Tibial artery (tissue), 4 donors: Measurements from ENCODE around the gene CCDC138.

Source experiments
- DNase-seq, 2 donors: peaks; one replicate each; pipeline ENCODE4 v3.0.0-alpha.2; 2019
- H3K27ac ChIP-seq, 2 donors: fragments of 200-600 bp; sonication (generic) in 1 of 2; 1 replicate in 1 of 2; 2 replicates in 1 of 2; pipeline ENCODE4 v1.5.1; 2018 to 2019; ENCODE audit warnings: mild to moderate bottlenecking in 1 of 2
- H3K27me3 ChIP-seq, 2 donors: fragments of 200-600 bp; sonication (generic) in 1 of 2; one replicate each; pipeline versions ENCODE4 v1.5.1 to v1.6.0; 2016 to 2019
- H3K36me3 ChIP-seq, 3 donors: fragments of 200-600 bp; sonication (generic) in 2 of 3; one replicate each; pipeline ENCODE4 v1.5.1; 2016 to 2019; ENCODE audit warnings: mild to moderate bottlenecking in 2 of 3
- H3K4me1 ChIP-seq, 4 donors: fragments of 200-600 bp; sonication (generic) in 2 of 4; 1 replicate in 3 of 4; 2 replicates in 1 of 4; pipeline ENCODE4 v1.5.1; 2016 to 2019
- H3K4me3 ChIP-seq, 2 donors: fragments of 200-600 bp; sonication (generic) in 1 of 2; 1 replicate in 1 of 2; 2 replicates in 1 of 2; pipeline ENCODE4 v1.5.1; 2018 to 2019; ENCODE audit warnings: mild to moderate bottlenecking in 2 of 2
- H3K9me3 ChIP-seq, 3 donors: fragments of 200-600 bp; sonication (generic) in 1 of 3; one replicate each; pipeline ENCODE4 v1.5.1; 2016 to 2019
- CTCF ChIP-seq, 2 experiments: fragments of 200-600 bp in 1 of 2; fragments of 450-650 bp in 1 of 2; IDR thresholded peaks; one replicate each; pipeline ENCODE4 v1.5.1; 2017 to 2019; ENCODE audit warnings: antibody characterized with exemption in 2 of 2, mild to moderate bottlenecking in 1 of 2, moderate library complexity in 1 of 2
- intact Hi-C: fragments of 100-400 bp; cut with DNase I; formaldehyde crosslinking; loops from one replicate; pipeline ENCODE4 v1.15.0; 2023; ENCODE audit warnings: low total_unique reads

CCDC138 gene

GRCh38 chr2:108866041-108866440 lies 79.5 kb downstream of the CCDC138 start:
- peaks cover 0 to 18% (median 16%) of the 10 kb centered on the region in 3 donors for H3K9me3 ChIP-seq
- H3K27ac ChIP-seq = no peak overlapping the region
- no peaks in the 10 kb centered on the region for H3K27me3 ChIP-seq
- TF ChIP-seq CTCF (IDR thresholded peaks at IDR 0.05) = no peak
- intact Hi-C loops = no loop called here
- no peak for DNase-seq
- no peak overlapping the region for H3K4me3 ChIP-seq
- peaks cover 0 to 5% (median 0%) of the 10 kb centered on the region in 3 donors for H3K36me3 ChIP-seq
- no peaks in the 10 kb centered on the region for H3K4me1 ChIP-seq

GRCh38 chr2:108868911-108869310 lies 82.3 kb downstream of the CCDC138 start:
- no peak for DNase-seq
- H3K27ac ChIP-seq = no peak overlapping the region
- no peak for TF ChIP-seq CTCF (IDR thresholded peaks at IDR 0.05)
- H3K4me3 ChIP-seq = no peak overlapping the region
- peaks cover 0 to 5% (median 0%) of the 10 kb centered on the region in 3 donors for H3K36me3 ChIP-seq
- no peaks in the 10 kb centered on the region for H3K4me1 ChIP-seq
- H3K27me3 ChIP-seq = no peaks in the 10 kb centered on the region
- peaks cover 0 to 18% (median 16%) of the 10 kb centered on the region in 3 donors for H3K9me3 ChIP-seq
- intact Hi-C loops = no loop called here

GRCh38 chr2:108869542-108869941 lies 83.0 kb downstream of the CCDC138 start:
- H3K36me3 ChIP-seq = peaks cover 0 to 5% (median 0%) of the 10 kb centered on the region in 3 donors
- no peak for DNase-seq
- no peaks in the 10 kb centered on the region for H3K27me3 ChIP-seq
- H3K4me3 ChIP-seq = no peak overlapping the region
- no peak overlapping the region for H3K27ac ChIP-seq
- H3K9me3 ChIP-seq = peaks cover 0 to 18% (median 16%) of the 10 kb centered on the region in 3 donors
- TF ChIP-seq CTCF (IDR thresholded peaks at IDR 0.05) = no peak
- no peaks in the 10 kb centered on the region for H3K4me1 ChIP-seq
- intact Hi-C loops = no loop called here

GRCh38 chr2:108870069-108870644 lies 83.6 kb downstream of the CCDC138 start:
- no peak for TF ChIP-seq CTCF (IDR thresholded peaks at IDR 0.05)

GRCh38 chr2:108877506-108877905 lies 90.9 kb downstream of the CCDC138 start:
- Histone ChIP-seq H3K27me3 (no peaks in the 10 kb centered on the region), H3K27ac (no peak overlapping the region), H3K4me1 (no peaks in the 10 kb centered on the region), H3K36me3 (peaks cover 0 to 7% (median 0%) of the 10 kb centered on the region in 3 donors), H3K4me3 (no peak overlapping the region), H3K9me3 (peaks cover 0 to 16% (median 9%) of the 10 kb centered on the region in 3 donors)
- no peak for TF ChIP-seq CTCF (IDR thresholded peaks at IDR 0.05)
- no peak for DNase-seq
- intact Hi-C loops = no loop called here

More at GRCh38 chr2:108870069-108870644, 83.6 kb downstream of the CCDC138 start:
- intact Hi-C loops = no loop called here
- H3K36me3 ChIP-seq = peaks cover 0 to 5% (median 0%) of the 10 kb centered on the region in 3 donors
- no peaks in the 10 kb centered on the region for H3K27me3 ChIP-seq
- H3K27ac ChIP-seq = no peak overlapping the region
- peaks cover 0 to 18% (median 16%) of the 10 kb centered on the region in 3 donors for H3K9me3 ChIP-seq
- H3K4me3 ChIP-seq = no peak overlapping the region
- no peaks in the 10 kb centered on the region for H3K4me1 ChIP-seq
- no peak for DNase-seq
